Fibroblast of mammary gland (primary cell): ENCODE data around the gene AHRR.
A peak's percentile ranks its signal among the peaks of the same experiment; 100 is the strongest.

ENCODE experiments used
- DNase-seq: peaks from one replicate; pipeline ENCODE4 v3.0.0-alpha.2; 2010; ENCODE audit warnings: low read depth
- H3K4me3 ChIP-seq: 2 replicates; pipeline ENCODE4 v1.5.1; 2011; ENCODE audit warnings: low read depth, mild to moderate bottlenecking, low read length, moderate library complexity; ENCODE audit not compliant: control insufficient read depth
- CTCF ChIP-seq: conservative IDR thresholded peaks from 2 replicates; pipeline ENCODE4 v1.5.1; 2011; ENCODE audit warnings: low read depth, low read length, inconsistent platforms; ENCODE audit not compliant: control insufficient read depth, insufficient read depth

AHRR gene

GRCh38 chr5:446066-446882 lies 124.8 kb downstream of the AHRR start:
- TF ChIP-seq CTCF, result no peak
- H3K4me3 ChIP-seq, result no peak overlapping the region
- DNase-seq, result no peak

DNA sequence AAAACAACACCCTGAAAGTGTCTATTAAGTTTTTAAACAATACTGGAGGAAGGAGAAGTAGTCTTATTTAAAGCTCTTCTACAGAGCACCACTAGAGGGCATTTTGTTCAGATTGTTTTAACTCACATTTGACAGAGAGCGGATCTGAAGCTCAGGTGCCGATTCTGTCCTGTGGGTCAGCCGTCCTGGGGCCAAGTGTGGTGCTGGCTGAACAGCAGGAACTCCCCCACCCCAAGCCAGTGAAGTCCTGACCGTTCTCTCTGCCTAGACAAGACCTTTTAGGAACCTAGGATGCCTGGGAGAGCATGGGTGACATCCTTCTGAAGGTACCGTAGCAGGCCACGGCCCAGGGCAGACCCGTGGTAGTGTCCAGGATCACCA lies 125.4 kb downstream of the AHRR start:
- TF ChIP-seq CTCF, result peak; percentile 64
- peak; percentile 55 for DNase-seq
- no peak overlapping the region for H3K4me3 ChIP-seq

- H3K4me3 ChIP-seq, result no peak overlapping the region
- DNase-seq, result no peak
These were observed 126.0 kb downstream of the AHRR start for GRCh38 chr5:447501-447900.

GRCh38 chr5:448061-448765 lies 126.7 kb downstream of the AHRR start:
- no peak overlapping the region for H3K4me3 ChIP-seq
- no peak for TF ChIP-seq CTCF
- no peak for DNase-seq

More at GRCh38 chr5:447501-447900, 126.0 kb downstream of the AHRR start:
- no peak for TF ChIP-seq CTCF

DNA sequence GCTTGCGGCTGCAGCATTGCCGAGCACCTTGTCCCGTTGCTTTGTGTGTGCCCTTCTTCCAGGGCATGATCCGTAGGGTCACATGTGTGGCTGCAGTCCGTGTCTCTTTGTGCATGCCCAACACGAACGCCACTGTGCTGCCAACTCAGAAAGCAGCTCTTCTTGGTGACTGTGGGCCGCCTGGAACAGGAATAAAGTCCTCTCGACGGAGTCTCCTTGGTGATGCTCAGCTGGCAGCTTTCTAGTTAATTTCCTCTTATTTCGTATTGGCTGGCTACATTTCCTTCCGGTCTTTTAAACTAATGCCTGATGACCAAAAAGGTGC lies 127.2 kb downstream of the AHRR start:
- DNase-seq, result no peak
- H3K4me3 ChIP-seq, result no peak overlapping the region
- TF ChIP-seq CTCF, result no peak

DNA sequence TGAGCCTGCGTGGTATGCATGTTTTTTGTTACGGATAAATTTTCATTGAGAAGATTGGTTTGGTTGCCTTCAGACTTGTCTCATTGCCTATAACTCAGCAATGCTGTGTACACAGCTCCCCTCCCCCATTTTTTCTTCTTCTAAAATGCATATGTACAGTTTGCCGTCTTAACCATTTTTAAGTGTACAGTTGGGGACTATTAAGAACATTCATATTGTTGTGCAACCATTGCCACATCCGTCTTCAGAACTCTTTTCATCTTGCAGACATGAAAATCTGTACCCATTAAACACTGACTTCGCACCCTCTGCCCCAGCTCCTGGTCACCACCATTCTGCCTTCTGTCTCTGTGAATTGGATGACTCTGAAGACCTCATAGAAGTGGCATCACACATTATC lies 127.6 kb downstream of the AHRR start:
- no peak overlapping the region for H3K4me3 ChIP-seq
- no peak for TF ChIP-seq CTCF
- no peak for DNase-seq
